GM18907 (cell line): ENCODE measurements around the gene TRIM41.
"Not testable (repeated sequence)": the region's sequence is repeated elsewhere in the genome, so short reads cannot be mapped to it uniquely, and the experiment has no call there.

Experiments
- ATAC-seq: cut with Tn5 transposase; IDR thresholded peaks from one replicate; pipeline ENCODE4 v1.9.1; 2021; ENCODE audit warnings: mild to moderate bottlenecking, moderate library complexity; ENCODE audit not compliant: unreplicated experiment

Gene TRIM41

DNA sequence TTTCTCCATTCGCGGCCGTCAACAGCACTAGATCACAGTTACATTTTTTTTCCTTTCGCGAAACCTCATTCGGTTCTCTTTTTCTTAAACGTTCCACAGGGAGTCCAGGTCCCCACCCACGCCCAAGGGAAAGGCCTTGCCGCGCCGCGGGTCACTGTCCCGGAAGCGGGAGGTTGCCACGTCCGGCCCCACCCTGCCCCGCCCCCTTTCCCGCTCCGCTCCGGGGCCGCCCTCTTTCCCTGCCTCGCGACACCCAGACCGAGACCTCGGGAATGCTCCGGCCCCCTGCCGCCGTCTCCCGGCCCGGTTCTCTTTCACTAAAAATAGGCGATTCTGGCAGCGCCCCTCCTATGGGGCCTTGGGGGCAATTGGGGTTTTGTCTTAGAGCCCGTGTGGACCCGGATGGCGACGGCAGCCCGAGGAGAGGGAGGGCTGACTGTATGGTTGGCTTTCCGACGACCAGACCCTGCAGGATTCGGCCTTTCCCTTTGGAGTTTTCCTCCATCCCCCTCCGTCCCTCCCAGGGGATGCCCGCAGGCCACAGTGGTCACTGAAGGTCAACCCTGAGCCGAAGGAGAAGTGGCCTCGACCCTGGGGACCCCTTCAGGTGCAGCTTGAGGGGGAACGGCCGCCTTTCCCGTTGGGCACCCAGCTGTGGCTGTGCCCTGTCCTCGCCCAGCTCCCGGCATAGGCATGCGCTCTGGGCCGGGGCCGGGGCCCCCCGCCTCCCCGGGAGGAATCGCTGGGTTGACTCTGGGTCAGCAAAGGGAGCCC, 23.4 kb downstream of the TRIM41 start:
- ATAC-seq, result peak; percentile 47

GRCh38 chr5:181248277-181248676, 25.2 kb downstream of the TRIM41 start:
- no peak for ATAC-seq

DNA sequence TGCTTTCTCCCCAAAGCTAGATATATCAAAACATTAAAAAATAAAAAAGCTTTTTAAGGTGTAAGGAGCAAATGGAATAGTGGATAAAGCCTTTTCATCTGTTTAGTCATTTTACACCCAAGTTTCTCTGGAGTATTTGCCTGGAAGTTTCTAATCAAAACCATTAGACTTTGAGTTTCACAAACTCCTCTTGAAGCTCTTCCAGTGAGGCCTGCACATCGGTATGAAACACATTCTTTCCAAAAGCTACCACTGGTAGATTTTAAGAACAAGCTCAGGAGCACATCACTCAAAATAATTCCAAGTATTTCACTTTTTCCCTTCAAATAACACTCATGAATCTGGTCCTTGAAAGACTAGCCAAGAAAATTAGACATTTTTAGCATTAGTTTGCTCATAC, 32.2 kb downstream of the TRIM41 start:
- ATAC-seq, result no peak

GRCh38 chr5:181255836-181256578, 32.9 kb downstream of the TRIM41 start:
- no peak for ATAC-seq

DNA sequence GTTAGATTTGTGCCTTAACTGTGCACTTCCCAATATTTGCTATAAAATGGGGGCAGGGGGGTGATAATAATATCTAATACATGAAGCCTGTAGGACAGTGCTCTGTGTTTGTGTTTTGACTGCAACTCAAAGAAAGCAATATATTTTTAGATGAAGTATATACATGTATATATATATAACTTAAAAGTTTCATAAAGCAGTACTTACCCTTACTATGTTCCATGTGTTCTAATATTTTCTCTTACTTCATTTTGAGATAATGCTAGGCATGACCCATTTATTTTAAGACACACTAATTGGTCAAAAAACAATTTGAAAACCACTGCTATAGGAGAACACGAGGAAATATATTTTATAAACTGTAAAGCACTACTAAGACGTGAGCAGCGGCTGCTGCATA, 35.5 kb downstream of the TRIM41 start:
- ATAC-seq, result no peak

DNA sequence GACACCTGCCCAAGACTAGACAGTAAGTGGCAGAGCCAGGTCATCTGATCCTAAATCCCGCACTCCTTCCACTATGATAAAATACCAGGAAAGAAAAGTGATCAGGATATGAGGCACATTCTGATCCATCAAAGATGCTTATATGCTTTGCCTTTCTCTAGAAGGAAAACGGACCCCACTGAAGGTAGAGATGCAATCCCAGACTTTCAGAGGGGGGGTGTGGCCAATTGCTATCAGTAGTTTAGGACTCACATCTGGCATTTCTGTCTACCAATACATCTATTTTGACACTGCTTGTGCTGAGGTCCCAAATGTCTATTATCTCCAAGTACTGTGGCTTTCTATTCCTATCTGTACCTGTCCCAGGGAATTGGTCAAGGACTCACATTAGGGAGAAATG, 36.2 kb downstream of the TRIM41 start:
- no peak for ATAC-seq

DNA sequence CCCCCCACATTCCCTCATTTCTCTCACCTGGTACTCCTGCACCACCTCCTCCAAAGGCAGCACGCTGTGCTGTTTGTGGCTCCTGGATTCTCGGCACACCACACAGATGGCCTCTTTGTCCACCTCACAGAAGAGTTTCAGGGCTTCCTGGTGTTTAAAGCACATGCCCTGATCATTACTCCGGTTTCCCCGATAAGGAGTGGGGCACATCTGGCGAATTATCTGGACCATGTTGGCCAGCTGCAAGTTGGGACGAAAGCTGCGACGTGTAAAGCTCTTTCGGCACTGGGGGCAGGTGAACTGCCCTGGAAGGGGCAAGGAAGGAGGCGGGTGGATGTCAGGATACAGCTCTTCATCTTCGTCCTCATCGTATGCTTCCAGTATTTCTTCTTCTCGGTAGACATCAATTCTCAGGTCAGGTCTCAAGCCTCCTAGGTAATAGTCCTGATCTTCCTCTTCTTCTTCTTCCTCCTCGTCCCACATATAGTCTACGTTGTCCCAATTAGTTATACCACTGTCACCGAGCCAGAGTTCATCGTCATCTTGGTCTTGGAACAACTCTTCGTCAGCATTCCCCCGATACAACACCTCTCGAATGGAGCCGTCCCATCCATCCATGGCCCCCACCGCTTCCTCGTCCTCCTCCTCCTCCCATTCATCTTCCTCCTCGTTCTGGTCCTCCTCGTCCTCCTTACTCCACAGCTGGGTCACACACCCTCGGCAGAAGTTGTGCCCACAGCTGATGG, 37.1 kb downstream of the TRIM41 start:
- ATAC-seq, result no peak

GRCh38 chr5:181260720-181261319, 37.7 kb downstream of the TRIM41 start, which contains the start of gene TRIM52:
TRIM52 (minus strand) TSS chr5:181261143; CDS start chr5:181260813, 330 bp downstream.
- ATAC-seq, result peak; percentile 87

- peak; percentile 56 for ATAC-seq
These were observed 38.4 kb downstream of the TRIM41 start for GRCh38 chr5:181261320-181262049.

GRCh38 chr5:181263633-181264032, 40.6 kb downstream of the TRIM41 start:
- ATAC-seq, result no peak

- ATAC-seq, result no peak
These were observed 42.1 kb downstream of the TRIM41 start for GRCh38 chr5:181265092-181265671.

DNA sequence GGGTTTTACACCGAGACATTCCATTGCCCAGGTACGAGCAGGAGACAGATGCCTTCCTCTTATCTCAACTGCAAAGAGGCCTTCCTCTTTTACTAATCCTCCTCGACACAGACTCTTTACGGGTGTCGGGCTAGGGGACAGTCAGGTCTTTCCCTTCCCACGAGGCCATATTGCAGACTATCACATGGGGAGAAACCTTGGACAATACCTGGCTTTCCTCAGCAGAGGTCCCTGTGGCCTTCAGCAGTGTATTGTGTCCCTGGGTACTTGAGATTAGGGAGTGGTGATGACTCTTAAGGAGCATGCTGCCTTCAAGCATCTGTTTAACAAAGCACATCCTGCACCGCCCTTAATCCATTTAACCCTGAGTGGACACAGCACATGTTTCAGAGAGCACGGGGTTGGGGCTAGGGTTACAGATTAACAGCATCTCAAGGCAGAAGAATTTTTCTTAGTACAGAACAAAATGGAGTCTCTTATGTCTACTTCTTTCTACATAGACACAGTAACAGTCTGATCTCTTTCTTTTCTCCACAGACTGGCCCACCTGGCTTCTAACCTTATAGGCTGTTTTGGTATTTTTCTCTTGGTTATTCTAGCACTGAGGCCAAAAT, 44.3 kb downstream of the TRIM41 start:
- ATAC-seq, result not testable (repeated sequence)

DNA sequence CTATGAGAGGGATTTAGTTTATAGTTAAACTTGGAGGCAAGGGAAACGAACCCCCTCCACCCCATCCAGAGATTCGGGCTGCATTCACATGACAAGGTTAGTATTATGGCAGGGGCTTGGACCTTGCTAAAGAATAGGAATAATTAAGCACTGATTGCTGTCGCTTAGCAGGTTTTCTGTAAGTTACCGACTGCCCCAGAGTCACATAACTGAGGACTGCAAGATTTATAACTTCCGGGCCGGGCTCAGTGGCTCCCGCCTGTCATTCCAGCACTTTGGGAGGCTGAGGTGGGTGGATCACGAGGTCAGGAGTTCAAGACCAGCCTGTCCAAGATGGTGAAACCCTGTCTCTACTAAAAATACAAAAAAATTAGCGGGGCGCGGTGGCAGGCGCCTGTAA, 44.8 kb downstream of the TRIM41 start:
- ATAC-seq, result not testable (repeated sequence)

GRCh38 chr5:181271081-181271480, 48.0 kb downstream of the TRIM41 start:
- no peak for ATAC-seq

DNA sequence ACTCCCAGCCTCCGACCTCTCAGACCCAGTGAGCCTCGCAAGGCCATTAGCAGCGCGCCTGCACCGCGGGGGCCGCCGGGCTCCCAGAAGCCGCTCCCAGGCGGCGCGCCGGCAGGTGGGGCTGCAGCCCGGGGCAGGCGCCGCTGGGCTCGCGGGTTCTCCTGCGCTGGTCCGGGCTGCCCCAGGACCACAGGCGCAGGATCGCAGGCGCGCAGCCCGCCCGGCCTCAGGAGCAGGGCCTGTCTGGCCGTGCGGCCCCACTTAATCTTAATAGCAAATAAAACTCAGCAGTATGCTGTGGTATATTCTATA, 50.3 kb downstream of the TRIM41 start:
- not testable (repeated sequence) for ATAC-seq

DNA sequence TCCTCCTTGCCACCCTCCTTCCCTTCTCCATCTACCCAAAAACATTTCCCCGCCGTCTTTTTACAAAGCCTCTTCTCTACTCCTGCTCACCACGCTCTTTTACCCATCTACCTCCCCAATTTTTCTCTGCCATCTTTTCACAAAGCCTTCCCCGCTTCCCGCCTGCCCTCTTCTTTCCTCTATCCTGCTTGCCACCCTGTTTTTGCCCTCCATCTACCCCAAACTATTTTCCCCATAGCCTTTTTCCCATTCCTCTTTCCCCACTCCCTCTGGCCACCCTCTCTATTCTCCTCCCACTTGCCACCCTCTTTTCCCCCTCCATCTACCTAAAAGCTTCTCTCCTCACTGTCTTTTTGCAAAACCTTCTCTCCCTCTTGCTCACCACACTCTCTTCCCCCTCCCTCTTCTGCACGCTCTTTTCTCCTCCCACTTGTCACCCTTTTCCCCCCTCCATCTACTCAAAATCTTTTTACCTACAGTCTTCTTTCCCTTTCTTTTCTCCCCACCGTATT, 57.2 kb downstream of the TRIM41 start:
- no peak for ATAC-seq

- no peak for ATAC-seq
These were observed 58.2 kb downstream of the TRIM41 start for GRCh38 chr5:181281077-181281983.

- no peak for ATAC-seq
These were observed 58.9 kb downstream of the TRIM41 start for GRCh38 chr5:181281984-181282316.

DNA sequence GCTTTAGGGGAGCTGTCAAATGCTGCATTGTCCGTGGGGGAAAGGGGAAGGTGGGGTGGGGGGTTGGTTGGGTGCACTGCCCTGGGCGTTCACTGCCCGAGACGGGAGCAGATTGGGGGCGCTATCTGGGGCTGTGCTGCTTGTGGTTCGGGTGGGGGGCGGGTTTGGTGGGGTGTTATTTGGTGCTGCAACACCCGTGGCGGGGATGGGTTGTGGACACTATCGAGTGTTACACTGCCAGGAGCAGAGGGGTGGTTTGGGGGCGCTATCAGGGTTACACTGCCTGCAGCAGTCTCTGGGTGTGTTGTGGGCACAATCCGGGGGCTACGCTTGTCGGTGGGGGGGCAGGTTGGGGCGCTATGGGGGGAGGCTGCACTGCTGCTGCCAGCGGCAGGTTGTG, 59.3 kb downstream of the TRIM41 start:
- ATAC-seq, result not testable (repeated sequence)
